NCI-H69 (cell line): ENCODE measurements around the gene ZCCHC10.
"Not testable (repeated sequence)": the region's sequence is repeated elsewhere in the genome, so short reads cannot be mapped to it uniquely, and the experiment has no call there.

Experiments used
- DNase-seq: peaks from one replicate; lab custom pipeline; 2025; lab: John Stamatoyannopoulos, UW

The ZCCHC10 gene

DNA sequence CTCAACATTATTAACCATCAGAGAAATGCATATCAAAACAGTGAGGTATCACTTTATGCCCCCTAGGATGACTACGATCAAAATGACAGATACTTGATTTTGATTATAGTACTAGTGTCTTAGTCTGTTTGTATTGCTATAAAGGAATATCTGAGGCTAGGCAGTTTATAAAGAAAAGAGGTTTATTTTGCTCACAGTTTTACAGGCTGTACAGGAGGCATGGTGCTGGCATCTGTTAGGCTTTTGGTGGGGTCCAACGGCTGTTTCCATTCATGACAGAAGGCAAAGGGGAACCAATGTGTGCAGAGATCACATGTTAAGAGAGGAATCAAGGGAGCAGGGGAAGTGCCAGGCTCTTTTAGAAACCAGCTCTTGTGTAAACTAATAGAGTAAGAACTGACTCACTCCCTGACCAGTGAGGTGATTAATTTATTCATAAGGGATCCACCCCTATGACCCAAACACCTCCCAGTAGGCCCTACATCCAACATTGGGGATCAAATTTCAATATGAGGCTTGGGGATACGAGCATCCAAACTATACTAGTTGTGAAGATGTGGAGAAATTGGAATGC, 46.9 kb downstream of the ZCCHC10 start:
- DNase-seq: peak; percentile 17

DNA sequence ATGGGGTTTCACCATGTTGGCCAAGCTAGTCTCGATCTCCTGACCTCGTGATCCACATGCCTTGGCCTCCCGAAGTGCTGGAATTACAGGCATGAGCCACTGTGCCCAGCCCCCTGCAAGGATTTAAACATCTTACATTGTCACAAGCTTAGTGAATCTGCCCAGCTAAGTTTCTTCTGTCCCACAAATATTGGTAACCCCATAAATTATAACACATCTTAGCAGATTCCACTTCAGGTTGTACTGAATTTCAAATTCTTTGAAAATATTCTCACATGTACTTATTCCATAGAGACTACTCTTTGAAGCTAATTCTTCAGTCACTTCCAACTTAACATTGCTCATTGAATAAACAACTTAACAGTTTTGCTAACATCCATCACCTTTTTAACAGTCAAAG, 49.5 kb downstream of the ZCCHC10 start:
- DNase-seq: no peak

DNA sequence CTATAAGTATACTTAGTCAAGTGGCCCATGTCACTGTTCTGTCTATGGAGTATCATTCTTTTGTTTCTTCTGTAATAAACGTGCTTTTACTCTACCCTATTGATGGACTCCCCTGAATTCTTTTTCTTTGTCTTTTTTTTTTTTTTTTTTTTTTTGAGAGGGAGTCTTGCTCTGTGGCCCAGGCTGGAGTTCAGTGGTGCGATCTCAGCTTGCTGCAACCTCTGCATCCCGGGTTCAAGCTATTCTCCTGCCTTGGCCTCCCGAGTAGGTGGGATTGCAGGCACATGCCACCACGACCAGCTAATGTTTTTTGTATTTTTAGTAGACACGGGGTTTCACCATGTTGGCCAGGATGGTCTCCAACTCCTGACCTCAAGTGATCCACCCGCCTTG, 53.9 kb downstream of the ZCCHC10 start:
- DNase-seq: not testable (repeated sequence)

DNA sequence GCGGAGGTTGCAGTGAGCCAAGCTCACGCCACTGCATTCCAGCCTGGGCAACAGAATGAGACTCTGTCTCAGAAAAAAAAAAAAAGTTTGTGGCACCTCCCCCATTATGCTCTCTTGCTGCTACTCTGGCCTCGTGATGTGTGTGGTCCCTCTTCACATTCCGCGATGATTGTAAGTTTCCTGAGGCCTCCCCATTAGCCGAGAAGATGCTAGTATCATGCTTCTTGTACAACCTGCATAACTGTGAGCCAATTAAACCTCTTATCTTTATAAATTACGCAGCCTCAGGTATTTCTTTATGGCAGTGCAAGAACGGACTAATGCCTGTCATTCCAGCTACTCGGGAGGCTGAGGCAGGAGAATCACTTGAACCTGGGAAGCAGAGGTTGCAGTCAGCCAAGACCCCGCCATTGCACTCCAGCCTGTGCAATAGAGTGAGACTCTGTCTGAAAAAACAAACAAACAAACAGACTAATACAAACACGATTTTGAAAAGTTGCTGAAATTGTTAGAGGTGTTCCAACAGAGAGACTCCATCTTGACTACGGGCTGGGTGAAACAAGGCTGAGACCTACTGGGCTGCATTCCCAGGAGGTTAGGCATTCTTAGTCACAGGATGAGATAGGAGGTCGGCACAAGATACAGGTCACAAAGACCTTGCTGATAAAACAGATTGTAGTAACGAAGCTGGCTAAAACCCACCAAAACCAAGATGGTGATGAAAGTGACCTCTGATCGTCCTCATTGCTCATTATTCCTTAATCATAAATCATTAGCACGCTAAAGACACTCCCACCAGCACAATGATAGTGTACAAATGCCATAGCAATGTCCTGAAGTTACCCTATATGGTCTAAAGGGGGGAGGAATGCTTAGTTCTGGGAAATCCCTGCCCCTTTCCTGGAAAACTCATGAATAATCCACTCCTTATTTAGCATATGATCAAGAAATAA, 54.6 kb downstream of the ZCCHC10 start:
- no peak for DNase-seq

DNA sequence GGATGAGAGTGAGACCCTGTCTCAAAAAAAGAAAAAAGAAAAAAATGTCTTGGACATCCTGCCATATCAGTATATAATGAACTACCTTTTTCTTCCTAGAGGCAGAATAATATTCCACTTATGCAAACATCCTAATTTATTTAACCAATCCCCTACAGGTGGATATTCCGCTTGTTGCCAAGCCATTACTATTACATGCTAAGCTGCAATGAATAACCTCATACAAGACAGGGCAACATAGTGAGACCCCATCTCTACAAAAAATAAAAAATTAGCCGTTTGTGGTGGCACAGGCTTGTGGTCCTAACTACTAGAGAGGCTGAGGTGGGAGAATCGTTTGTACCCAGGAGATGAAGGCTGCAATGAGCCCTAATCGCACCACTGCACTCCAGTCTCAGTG, 61.2 kb downstream of the ZCCHC10 start:
- DNase-seq: no peak

DNA sequence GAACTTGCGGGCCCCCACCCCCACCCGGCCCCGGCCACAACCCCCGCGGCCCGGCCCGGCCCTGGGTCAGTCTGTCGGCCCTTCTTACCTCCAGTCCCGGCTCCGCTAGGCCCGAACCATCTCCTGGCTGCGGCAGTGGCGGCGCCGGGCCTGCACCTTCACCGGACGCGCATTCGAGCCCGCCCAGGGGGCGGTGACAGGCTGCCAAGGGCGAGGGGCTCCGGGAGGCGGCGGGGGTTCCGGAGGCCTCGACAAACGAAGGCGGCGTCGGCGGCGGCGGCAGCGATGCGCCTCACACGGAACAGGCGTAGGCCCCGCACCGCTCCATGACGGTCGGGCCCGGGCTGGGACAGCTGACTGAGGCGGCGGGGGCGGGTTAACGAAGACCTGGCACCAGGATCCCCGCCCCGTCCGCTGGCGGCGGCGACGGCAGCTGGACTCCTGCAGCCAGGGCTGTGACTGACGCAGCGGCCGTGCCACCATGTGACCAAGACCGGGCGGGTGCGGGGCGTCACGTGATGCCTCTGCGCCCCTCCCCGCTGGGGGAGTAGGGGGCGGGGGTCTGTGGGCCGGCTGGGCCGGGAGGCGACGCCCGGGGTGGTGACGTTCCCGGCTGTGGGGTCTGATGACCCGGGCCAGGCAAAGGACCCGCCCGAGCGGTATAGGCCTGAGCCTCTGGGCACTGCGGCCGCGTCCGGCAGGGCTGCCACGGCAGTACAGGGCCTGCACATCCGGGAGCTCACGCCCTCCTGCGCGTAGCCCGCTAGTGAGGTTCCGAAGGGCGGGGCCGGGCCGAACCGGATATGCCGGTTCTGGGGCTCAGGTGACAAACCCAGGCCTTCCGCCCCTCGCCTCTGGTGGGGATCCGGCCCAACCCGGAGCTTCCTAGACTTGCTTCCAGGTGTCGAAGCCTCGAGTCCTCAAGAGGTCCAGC, 62.9 kb downstream of the ZCCHC10 start, which contains the start of gene AFF4:
TSS of gene AFF4 (minus strand) at position 464 of the 934 bp plus-strand sequence. CDS start 26,445 bp downstream, outside the sequence.
- peak; percentile 98 for DNase-seq

DNA sequence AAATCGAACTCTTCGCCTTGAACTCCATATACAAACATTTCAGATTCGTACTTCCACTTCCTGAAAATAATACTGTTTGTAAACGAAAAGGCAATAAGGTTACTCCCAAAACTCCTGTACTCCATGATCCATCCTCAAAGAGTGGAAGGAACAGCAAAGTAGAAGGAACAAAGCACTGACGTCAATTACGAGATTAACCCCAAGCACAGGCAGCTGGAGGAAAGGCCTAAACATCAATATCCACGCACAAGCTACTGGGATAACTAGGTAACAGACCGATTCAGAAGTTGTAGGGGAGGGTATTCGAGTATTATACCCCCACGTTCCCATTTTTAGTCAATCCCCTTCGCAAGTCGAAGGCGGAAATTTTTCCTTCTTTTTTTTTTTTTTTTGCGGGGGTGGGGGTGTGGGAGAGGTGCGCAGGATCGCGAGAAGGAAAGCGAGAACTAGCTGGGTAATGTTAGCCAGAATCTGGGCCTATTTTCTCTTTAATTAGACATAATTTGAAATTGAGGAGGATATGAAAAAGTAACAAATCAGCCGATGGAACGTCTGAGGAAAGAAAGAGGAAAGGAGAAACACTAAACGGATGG, 63.8 kb downstream of the ZCCHC10 start:
- DNase-seq: peak; percentile 79

DNA sequence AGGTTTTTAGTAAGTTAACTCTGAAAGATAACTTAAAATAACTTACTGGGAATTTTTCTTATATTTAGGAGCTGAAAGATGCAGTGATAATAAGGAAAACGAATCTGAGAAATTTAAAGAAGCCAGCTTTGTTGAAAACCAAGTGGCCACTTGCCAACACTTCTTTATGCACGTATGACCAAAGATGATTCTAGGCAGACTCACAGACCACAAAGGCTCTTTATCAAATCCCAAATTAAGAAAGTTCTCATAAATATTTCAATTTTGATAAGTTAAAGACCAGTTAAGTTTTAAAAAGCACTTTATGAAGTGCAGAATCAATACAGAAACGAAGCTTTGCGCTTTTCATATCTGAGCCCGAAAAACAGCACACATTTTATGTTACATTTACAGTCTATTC, 64.5 kb downstream of the ZCCHC10 start:
- peak; percentile 18 for DNase-seq

DNA sequence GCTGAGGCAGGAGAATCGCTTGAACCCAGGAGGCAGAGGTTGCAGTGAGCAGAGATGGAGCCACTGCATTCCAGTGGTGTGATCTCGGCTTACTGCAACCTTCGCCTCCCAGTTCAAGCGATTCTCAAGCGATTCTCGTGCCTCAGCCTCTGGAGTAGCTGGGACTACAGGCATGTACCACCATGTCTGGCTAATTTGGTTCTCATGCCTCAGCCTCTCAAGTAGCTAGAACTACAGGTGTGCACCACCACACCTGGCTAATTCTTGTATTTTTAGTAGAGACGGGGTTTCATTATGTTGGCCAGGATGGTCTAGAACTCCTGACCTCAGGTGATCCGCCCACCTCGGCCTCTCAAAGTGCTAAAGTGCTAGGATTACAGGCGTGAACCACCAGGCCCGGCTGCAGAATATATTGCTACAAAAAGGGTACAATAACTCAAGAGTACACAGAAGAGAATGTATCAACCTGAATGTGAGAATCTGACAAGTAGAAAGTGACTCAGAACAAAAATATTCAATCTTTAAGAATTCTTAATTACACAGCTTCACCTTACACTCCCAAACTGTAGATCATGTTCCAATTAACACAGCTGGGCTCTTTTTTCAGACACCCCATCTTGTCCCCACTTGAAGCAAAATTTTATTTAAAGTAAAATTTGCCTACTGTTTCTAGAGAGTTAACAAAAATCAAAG, 65.1 kb downstream of the ZCCHC10 start:
- peak; percentile 10 for DNase-seq

DNA sequence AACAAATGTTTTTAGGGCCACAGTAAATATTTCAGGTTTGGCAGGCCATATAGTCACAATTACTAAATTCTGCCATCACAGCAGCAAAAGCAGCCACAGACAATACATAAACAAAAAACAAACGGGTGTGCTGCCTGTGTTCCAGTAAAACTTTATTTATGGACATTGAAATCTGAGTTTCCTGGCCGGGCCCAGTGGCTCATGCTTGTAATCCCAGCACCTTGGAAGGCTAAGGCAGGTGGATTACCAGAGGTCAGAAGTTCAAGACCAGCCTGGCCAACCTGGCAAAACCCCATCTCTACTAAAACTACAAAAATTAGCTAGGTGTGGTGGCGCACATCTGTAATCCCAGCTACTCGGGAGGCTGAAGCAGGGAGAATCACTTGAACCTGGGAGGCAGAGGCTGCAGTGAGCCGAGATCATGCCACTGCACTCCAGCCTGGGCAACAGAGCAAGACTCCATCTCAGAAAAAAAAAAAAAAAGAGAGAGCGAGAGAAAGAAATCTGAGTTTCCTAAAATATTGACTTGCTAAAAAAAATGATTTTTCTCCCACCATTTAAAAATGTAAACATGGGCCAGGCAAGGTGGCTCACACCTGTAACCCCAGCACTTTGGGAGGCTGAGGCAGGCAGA, 70.1 kb downstream of the ZCCHC10 start:
- DNase-seq: not testable (repeated sequence)

DNA sequence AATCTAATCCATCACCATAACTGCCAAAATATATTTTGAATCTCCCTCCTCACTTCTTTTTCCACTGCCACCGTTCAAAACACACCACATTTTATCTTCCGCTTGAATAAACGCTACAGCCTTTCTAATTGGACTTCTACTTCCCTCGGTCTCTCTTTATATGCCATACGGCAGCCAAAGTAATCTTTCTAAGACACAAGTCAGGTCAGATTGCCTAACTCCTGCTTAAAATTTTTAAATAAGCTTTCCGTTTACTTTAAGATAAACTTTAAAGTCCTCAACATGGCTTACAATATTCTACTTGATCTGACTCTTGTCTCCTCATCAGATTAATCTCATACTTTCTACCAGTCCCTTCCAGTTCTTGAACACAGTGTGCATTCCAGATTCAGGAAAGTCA, 72.6 kb downstream of the ZCCHC10 start:
- no peak for DNase-seq

DNA sequence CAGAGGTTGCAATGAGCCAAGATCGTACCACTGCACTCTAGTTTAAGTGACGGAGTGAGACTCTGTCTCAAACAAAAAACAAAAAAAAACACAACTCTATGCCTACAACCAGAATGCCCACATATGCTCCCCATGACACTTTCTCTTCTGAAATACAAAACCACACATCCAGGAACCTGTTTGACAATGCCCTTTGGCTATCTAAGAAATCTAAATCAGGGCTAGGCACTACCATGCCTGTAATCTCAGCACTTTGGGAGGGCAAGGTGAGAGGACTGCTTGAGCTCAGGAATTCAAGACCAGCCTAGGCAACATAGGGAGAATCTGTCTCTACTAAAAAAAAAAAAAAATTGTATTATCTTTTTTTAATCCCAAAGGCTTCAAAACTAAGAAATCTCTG, 73.5 kb downstream of the ZCCHC10 start:
- DNase-seq: no peak

DNA sequence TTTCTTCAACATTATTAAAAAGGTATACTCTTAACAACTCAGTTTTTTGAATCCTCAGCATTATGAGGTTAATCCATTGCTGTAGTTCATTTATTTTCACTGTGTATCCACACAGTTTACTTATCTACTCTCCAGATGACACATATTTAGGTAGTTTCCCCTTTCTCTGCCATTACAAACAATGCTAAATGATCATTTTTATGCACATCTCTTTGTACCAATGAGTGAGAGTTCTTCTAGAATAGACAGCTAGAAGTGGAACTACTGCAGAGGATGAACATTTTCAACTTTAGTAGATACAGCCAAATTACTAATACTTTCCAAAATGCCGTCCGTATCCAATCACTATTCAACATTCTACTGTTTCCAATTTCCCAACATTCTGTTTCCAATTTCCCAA, 74.5 kb downstream of the ZCCHC10 start:
- DNase-seq: no peak

DNA sequence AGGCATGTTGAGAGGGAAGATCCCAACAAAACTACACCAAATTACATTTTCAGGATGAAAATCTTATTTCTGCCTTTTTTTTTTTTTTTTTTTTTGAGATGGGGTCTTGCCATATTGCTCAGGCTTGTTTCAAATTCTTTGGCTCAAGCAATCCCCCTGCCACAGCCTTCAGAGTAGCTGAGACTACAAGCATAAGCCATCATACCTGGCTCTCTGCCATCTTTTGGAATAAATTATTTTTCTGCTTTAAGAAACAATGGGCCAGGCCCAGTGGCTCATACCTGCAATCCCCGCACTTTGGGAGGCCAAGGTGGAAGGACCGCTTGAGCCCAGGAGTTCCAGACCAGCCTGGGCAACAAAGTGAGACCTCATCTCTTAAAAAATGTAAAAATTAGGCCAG, 77.2 kb downstream of the ZCCHC10 start:
- peak; percentile 11 for DNase-seq

DNA sequence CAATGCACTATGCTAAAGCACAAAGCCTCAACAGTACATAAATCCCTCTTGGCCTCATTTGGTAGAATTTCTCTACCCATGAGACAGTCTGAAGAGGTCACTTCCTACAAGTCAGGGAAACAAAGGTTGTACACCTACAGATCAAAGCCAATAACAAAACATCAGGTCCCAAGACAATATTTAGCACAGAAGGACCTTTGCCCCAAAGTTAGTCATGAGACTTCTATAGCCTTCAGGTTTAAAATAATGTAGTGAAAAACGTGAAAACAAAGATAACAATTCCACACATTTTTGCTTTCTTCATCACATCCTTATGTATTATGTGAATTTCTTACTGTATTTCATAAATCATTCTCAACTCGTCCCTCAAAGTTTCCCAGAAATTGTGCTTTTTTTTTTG, 78.7 kb downstream of the ZCCHC10 start:
- DNase-seq: no peak
